ENCODE data around the gene DNAJB13. TPM values are rescaled to one million over a fixed set of nuclear protein-coding genes. Genes with fewer than 3 reads are reported as not detected.

DNAJB13 gene
- total and polyA plus RNA-seq, 9 donors = 0.36 to 23.3 (median 2.1) TPM; not detected in 2

DNA sequence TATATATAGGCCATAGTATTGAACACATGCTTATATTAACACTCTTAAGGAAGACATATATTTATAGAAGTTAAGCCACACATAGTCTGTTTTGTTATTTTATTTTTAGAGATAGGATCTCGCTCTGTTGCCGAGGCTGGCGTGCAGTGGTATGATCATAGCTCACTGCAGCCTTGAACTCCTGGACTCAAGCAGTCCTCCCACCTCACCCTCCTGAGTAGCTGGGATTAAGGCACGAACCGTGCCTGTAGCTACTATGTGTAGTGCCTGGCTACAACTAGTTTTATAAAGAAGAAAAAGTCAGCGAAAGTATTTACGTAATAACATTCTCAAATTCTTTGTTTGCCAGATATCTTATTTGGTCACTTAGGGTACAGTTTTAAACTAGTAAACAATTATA is 37.4 kb downstream of the DNAJB13 start:
- no peaks in the 10 kb centered on the region for H3K4me1 ChIP-seq (ENCODE audit: insufficient read depth)
- H3K27me3 ChIP-seq = no peaks in the 10 kb centered on the region
- WGBS, 3 donors = 37 to 60% (median 45%) methylated on average over 7 of the region's 7 CpGs
- TF ChIP-seq, protein P1, sequence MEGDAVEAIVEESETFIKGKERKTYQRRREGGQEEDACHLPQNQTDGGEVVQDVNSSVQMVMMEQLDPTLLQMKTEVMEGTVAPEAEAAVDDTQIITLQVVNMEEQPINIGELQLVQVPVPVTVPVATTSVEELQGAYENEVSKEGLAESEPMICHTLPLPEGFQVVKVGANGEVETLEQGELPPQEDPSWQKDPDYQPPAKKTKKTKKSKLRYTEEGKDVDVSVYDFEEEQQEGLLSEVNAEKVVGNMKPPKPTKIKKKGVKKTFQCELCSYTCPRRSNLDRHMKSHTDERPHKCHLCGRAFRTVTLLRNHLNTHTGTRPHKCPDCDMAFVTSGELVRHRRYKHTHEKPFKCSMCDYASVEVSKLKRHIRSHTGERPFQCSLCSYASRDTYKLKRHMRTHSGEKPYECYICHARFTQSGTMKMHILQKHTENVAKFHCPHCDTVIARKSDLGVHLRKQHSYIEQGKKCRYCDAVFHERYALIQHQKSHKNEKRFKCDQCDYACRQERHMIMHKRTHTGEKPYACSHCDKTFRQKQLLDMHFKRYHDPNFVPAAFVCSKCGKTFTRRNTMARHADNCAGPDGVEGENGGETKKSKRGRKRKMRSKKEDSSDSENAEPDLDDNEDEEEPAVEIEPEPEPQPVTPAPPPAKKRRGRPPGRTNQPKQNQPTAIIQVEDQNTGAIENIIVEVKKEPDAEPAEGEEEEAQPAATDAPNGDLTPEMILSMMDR (IDR thresholded peaks at IDR 0.05) = no peak
- no peak for TF ChIP-seq POLR2A (IDR thresholded peaks at IDR 0.05)
- no peak for TF ChIP-seq EP300 (IDR thresholded peaks at IDR 0.05)
- H3K27ac ChIP-seq = no peak overlapping the region
- H3K36me3 ChIP-seq = no peaks in the 10 kb centered on the region
- no peak for DNase-seq
- intact Hi-C loops (cut with DNase I) = no loop called here
- no peaks in the 10 kb centered on the region for H3K9me3 ChIP-seq
- H3K4me3 ChIP-seq = no peak overlapping the region

DNA sequence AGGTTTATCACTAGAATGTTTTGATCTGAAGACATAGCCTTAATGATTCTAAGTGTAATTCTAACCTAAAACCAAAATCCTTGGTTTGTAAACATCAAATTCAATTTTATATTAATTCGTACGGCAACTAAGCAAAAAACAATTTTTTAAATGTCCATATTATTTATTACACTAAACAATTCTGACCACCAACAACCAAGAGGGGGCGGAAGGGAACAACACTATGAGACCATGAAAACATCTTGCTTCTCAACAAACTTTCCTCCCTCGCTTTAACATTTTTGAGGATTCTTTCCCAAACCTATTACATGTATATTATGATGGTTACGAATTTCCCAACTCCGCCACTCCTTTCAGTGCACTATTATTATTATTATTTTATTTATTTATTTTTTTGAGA is 38.3 kb downstream of the DNAJB13 start:
- Histone ChIP-seq H3K4me3 (no peak overlapping the region), H3K9me3 (no peaks in the 10 kb centered on the region), H3K27me3 (no peaks in the 10 kb centered on the region), H3K36me3 (no peaks in the 10 kb centered on the region), H3K27ac (no peak overlapping the region), H3K4me1 (ENCODE audit: insufficient read depth) (no peaks in the 10 kb centered on the region)
- no peak for DNase-seq
- 85 to 88% (median 86%) methylated on average over 6 of the region's 6 CpGs for WGBS, 3 donors
- TF ChIP-seq, protein P1 (IDR thresholded peaks at IDR 0.05) = no peak
- TF ChIP-seq EP300 (IDR thresholded peaks at IDR 0.05) (no peak), POLR2A (IDR thresholded peaks at IDR 0.05) (no peak)
- intact Hi-C loops (cut with DNase I) = no loop called here

DNA sequence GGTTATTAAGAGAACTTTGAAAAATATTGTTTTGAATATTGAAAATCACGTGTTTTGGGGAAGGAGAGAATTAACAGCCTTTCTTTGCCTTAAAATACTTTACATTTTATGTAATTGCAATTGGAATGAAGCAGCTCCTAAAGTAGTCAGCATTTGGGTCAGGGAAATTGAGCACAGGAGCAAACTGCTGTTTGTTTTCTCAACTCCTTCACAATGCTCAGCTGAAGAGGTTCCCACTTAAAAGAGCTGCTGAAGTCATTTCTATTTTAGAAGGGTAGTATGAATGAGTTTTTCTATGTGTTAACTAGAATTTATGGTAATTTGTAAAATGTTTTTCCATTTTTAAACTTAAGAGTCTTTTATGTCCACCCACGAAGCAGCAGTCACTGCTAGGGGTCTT is 39.9 kb downstream of the DNAJB13 start:
- H3K27me3 ChIP-seq = no peaks in the 10 kb centered on the region
- 60 to 65% (median 64%) methylated on average over 2 of the region's 2 CpGs for WGBS, 3 donors
- H3K36me3 ChIP-seq = no peaks in the 10 kb centered on the region
- no peak overlapping the region for H3K27ac ChIP-seq
- intact Hi-C loops (cut with DNase I) = no loop called here
- H3K4me1 ChIP-seq (ENCODE audit: insufficient read depth) = no peaks in the 10 kb centered on the region
- TF ChIP-seq, protein P1 (IDR thresholded peaks at IDR 0.05) = no peak
- TF ChIP-seq POLR2A (IDR thresholded peaks at IDR 0.05) (no peak), EP300 (IDR thresholded peaks at IDR 0.05) (no peak)
- H3K4me3 ChIP-seq = no peak overlapping the region
- no peaks in the 10 kb centered on the region for H3K9me3 ChIP-seq
- no peak for DNase-seq

DNA sequence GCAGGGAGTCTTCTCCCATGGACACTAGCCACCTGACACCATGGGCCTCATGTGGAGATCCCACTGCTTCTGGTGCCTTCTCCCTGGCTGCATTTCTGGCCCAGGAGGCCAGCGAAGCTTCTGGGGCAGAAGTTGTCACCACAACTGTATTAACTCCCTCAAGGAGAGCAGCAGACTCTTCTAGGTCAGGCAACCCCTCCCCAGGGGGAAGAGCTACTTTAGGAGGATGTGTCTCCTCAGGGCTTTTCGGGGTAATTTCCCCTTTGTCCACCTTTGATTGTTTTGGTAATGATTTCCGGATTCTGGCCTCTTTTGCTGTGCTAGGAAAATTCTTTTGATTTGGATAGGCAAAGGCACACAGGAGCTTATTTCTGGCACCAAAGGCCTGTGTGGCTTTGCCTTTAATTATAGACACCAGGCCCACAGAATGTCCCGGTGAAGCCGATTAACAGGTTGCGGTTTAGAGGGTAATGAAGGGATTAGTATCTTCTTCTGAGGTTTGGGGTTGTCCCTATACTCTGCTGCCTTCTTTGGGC is 40.7 kb downstream of the DNAJB13 start:
- Histone ChIP-seq H3K4me3 (no peak overlapping the region), H3K27me3 (no peaks in the 10 kb centered on the region), H3K36me3 (no peaks in the 10 kb centered on the region), H3K9me3 (no peaks in the 10 kb centered on the region), H3K4me1 (ENCODE audit: insufficient read depth) (no peaks in the 10 kb centered on the region), H3K27ac (no peak overlapping the region)
- intact Hi-C loops (cut with DNase I) = no loop called here
- 82 to 88% (median 84%) methylated on average over 6 of the region's 6 CpGs for WGBS, 3 donors
- TF ChIP-seq POLR2A (IDR thresholded peaks at IDR 0.05) (no peak), EP300 (IDR thresholded peaks at IDR 0.05) (no peak)
- TF ChIP-seq, protein P1 (IDR thresholded peaks at IDR 0.05) = no peak
- no peak for DNase-seq
